ENCODE results near the gene SLC6A11. TPM values are rescaled to one million over a fixed set of nuclear protein-coding genes. Genes with fewer than 3 reads are reported as not detected.

Gene SLC6A11
- total RNA-seq, 1 experiment from 2014 or later, result 1.5 TPM

DNA sequence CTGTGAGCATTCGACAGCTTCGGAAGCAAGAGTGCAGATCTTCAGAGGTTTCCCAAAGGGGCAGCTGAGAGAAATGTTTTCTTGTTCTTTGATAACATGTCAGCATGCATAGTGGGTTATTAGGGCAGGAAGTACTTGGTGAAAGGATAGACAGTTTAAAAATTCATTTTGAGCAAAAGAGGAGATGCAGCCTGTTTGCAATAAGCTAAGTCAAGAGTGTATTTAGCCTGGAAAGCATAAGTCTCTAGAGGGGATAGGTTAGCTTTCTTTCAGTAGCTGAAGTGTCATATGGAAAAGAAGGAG lies 7.4 kb downstream of the SLC6A11 start:
- no peaks in the 10 kb centered on the region for H4K20me1 ChIP-seq (ENCODE audit: control insufficient read depth, insufficient read depth, insufficient read length)
- H4K91ac ChIP-seq (ENCODE audit: insufficient read length, low read depth, low read length), result no peak overlapping the region
- no peak overlapping the region for H4K8ac ChIP-seq (replicated peaks; ENCODE audit: insufficient read length, low read depth, low read length)
- Mint-ChIP-seq H3K9me3 (no peaks in the 10 kb centered on the region), H3K27me3 (ENCODE audit: low read depth) (peaks cover 19% of the 10 kb centered on the region), H3K27ac (no peak overlapping the region), H3K4me3 (no peak overlapping the region), H3K36me3 (ENCODE audit: insufficient read depth in 1 of 3, low read depth in 3 of 3) (peaks cover 0 to 5% (median 0%) of the 10 kb centered on the region in 3 experiments; a peak in 1 of 7 replicates), H3K4me1 (no peaks in the 10 kb centered on the region)
- H2BK120ac ChIP-seq (ENCODE audit: low read depth, low read length, poor library complexity, severe bottlenecking), result no peak overlapping the region
- no peak overlapping the region for H2AK5ac ChIP-seq (ENCODE audit: insufficient read length, low read length)
- H3K23ac ChIP-seq (ENCODE audit: insufficient read length, low read depth, low read length), result no peak overlapping the region
- H3K27ac ChIP-seq (ENCODE audit: insufficient read length, low read depth, low read length), result no peak overlapping the region
- no peaks in the 10 kb centered on the region for H3K79me1 ChIP-seq (ENCODE audit: insufficient read depth, low read depth, low read length, poor library complexity, severe bottlenecking)
- no peak overlapping the region for H3K18ac ChIP-seq (ENCODE audit: insufficient read length, low read depth, low read length)
- no peak overlapping the region for H4K5ac ChIP-seq (ENCODE audit: insufficient read length, low read depth, low read length)
- H3K4me2 ChIP-seq (ENCODE audit: insufficient read depth, insufficient read length, low read length), result no peak overlapping the region
- H3K4ac ChIP-seq (ENCODE audit: low read depth, low read length), result no peak overlapping the region
- no peak overlapping the region for H2BK15ac ChIP-seq (ENCODE audit: low read depth, low read length)
- H3K23me2 ChIP-seq (ENCODE audit: insufficient read length, low read depth, low read length, poor library complexity, severe bottlenecking), result no peaks in the 10 kb centered on the region
- no peaks in the 10 kb centered on the region; the same call in 1 of the 2 replicates for H3K27me3 ChIP-seq (ENCODE audit: insufficient read depth, low read length)
- H2BK12ac ChIP-seq (ENCODE audit: insufficient read length, low read depth, low read length), result no peak overlapping the region
- H3K56ac ChIP-seq (ENCODE audit: insufficient read length, low read depth, low read length), result no peak overlapping the region
- H3T11ph ChIP-seq (ENCODE audit: low read length), result no peak overlapping the region
- no peaks in the 10 kb centered on the region for H3K79me2 ChIP-seq (ENCODE audit: insufficient read depth, low read length)
- TF ChIP-seq, protein P1, sequence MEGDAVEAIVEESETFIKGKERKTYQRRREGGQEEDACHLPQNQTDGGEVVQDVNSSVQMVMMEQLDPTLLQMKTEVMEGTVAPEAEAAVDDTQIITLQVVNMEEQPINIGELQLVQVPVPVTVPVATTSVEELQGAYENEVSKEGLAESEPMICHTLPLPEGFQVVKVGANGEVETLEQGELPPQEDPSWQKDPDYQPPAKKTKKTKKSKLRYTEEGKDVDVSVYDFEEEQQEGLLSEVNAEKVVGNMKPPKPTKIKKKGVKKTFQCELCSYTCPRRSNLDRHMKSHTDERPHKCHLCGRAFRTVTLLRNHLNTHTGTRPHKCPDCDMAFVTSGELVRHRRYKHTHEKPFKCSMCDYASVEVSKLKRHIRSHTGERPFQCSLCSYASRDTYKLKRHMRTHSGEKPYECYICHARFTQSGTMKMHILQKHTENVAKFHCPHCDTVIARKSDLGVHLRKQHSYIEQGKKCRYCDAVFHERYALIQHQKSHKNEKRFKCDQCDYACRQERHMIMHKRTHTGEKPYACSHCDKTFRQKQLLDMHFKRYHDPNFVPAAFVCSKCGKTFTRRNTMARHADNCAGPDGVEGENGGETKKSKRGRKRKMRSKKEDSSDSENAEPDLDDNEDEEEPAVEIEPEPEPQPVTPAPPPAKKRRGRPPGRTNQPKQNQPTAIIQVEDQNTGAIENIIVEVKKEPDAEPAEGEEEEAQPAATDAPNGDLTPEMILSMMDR (conservative IDR thresholded peaks at IDR 0.05), result no peak
- no peak overlapping the region for H2AFZ ChIP-seq (ENCODE audit: low read length)
- no peak overlapping the region for H3K14ac ChIP-seq (ENCODE audit: insufficient read depth, low read length)
- no peaks in the 10 kb centered on the region for H3K9me3 ChIP-seq (ENCODE audit: control insufficient read depth, low read depth, low read length)
- no peak for DNase-seq
- H3K9ac ChIP-seq (ENCODE audit: extremely low read depth, insufficient read length, low read length), result no peak overlapping the region
- no peak overlapping the region for H2BK20ac ChIP-seq (ENCODE audit: low read depth, low read length, poor library complexity, severe bottlenecking)
- no peak overlapping the region for H2BK5ac ChIP-seq (ENCODE audit: insufficient read length, low read length)
- no peaks in the 10 kb centered on the region for H3K4me1 ChIP-seq (ENCODE audit: insufficient read depth, low read length)
- WGBS (ENCODE audit: extremely low coverage, insufficient read length, low lambda C conversion rate), result no CpG with 5 or more reads among the region's 2 CpGs
